OCI-M1 (cell line): ENCODE results near the gene TECPR1.

Source experiments
- DNase-seq: peaks from one replicate; lab custom pipeline; 2025; lab: John Stamatoyannopoulos, UW

Gene TECPR1

DNA sequence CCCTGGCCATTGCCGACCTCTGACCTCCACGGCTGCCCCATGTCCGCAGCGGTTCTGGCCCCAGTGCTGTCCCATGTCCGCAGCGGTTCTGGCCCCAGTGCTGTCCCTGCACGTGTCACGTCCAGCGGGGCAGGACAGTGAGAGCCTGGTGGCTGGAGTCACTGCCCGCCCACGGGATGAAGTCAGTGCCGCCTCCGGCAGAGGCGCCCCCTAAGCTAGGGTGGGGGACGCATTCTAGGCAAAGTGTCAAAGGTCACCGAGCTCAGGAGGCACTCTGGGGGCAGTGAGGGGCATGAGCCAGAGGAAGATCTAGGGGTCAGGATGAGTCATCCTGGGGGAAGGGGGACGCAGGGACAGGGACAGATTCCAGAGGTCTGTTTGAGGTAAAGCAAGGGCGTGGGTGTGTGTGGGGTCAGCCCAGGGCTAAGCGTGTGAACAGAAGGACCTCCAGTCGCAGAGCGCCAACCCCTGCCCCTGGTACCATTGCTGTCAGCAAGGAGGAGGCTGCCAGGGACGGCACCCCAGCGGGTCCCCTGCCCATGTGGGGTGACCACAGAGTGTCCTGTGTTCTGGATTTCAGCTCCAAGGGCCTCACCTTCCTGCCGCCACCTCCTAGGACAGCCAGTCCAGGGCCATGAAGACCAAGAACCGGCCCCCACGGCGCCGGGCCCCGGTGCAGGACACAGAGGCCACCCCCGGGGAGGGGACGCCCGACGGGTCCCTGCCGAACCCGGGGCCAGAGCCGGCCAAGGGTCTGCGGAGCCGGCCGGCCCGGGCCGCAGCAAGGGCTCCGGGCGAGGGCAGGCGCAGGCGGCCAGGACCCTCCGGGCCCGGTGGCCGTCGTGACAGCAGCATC is 40.1 kb downstream of the TECPR1 start:
- no peak for DNase-seq

DNA sequence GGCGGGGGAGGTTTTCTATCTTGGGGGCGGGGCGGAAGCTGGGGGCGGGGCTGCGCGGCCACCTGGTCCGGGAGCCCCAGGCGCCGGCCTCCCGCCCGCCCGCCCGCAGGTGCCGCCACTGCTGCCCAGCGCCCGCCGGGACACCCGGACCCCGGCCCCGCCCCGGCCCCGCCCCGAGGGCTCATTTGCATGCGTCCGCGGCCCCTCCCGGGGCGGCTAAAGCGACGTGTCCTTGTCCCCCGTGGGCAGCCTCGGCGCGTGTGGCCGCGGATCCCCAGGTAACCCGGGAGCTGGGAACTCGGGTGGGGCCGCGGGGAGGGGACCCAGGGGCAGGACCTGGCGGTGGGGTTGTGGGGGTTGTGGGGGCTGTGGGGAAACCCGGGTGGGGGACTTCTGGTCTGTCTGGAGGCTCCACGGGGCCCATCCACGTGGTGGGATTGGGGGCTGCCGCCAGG is 40.8 kb downstream of the TECPR1 start, which contains the start of gene BHLHA15:
TSS of gene BHLHA15 (plus strand) at position 219 of the 455 bp plus-strand sequence. CDS start 871 bp downstream, outside the sequence.
- no peak for DNase-seq

DNA sequence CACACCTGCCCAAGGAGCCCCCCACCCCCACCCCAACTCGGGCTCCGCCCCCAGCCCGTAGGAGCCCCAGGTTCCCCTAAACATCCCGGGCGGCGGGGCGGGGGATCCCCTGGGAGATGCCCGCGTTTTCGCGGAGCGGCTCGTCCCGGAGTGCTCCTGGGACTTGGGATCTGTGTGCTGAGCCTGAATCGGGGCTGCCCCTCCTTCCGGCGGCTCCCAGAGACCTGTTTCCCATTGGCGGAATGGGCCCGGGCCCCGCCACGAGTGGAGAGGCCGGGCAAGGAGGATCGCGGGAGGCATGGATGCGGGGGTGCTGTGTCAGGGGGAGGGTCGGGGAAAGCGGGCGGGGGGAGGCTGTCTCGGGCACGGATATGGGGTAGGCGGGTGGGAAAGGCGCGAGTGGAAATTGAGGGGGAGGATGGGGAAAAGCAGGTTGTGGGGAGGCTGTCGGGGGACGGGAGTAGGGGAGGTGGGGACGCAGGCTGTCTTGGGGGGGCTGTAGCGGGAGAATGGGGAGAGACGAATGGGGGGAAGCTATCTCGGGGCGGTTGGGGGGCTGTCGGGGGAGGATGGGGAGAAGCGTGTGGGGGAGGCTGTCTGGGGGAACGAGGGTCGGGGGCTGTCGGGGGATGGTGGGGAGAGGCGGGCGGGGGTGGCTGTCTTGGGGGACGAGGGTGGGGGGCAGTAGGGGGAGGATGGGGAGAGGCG is 41.4 kb downstream of the TECPR1 start:
- no peak for DNase-seq

DNA sequence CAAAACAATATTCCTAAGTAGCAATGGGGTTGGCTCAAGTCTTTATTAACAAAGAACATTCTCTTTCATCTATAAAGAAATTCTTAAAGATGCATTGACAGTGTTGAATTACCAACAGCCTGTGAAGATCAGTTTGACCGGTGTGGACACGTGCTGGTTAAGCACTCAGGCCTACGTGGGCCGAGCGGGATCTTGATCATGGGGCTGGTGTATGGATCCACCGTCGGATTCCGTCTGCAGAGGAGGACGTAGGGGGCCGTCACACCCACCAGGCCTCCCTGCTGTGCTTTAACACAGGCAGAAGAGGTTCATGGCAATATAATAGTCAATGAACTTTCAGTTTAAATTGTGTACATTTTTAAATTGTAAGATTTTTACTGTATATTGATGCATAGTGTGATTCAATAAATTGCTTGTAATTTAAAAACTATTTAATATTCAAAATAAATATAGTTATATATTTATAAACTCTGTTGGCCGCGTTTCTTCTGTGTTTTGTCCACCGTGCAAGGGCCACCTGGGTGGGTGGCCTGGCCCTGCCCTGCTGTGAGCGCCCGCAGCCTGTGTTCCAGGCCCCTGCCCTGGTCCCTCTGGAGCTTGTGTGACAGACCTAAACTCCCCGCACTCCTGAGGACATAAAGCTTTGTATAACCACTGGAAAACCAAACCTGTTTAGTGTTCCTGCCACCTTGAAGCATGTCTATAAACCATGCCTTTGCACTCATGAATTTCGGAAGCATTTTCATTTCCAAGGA is 42.7 kb downstream of the TECPR1 start:
- no peak for DNase-seq

DNA sequence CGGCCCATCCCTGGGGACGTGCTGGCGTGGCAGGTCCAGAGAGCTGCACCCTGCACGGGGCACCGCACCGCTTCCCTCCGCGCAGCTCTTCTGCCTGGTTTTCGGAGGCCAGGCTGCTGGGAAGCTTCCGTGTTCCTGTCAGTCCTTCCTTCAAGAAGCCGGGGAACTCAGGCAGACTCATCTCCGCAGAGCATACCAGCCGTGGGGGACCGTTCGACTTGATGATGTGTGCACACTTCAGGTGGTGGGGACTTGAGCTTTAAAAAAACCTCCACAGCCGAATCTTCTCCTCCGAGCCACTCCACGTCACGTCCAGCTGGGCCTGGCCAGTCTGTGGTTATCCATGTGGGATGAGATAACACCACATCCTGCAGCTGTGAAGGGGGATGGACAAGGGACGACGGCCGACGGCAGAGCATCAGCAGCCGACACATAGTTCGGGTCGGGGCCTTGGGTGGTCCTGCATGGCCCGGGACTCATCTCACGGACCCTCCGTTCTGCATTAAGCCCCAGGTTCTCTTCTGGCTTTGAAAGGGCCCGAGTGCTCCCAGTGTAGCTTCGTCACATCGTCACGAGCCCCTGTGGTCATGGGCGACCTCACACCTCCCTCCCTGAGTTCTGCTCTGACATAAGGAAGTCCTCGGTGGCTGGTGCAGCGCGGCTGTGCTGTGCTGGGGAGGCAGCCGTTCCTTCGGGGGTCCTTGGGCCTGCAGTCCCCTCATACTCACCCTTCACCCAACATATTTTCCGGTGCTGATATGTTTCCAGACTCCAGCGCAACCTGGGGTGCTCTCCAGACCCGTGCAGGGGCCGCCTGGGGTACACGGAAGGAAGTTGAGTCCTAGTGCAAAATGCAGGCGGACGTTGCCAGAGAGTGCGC is 45.3 kb downstream of the TECPR1 start:
- no peak for DNase-seq

DNA sequence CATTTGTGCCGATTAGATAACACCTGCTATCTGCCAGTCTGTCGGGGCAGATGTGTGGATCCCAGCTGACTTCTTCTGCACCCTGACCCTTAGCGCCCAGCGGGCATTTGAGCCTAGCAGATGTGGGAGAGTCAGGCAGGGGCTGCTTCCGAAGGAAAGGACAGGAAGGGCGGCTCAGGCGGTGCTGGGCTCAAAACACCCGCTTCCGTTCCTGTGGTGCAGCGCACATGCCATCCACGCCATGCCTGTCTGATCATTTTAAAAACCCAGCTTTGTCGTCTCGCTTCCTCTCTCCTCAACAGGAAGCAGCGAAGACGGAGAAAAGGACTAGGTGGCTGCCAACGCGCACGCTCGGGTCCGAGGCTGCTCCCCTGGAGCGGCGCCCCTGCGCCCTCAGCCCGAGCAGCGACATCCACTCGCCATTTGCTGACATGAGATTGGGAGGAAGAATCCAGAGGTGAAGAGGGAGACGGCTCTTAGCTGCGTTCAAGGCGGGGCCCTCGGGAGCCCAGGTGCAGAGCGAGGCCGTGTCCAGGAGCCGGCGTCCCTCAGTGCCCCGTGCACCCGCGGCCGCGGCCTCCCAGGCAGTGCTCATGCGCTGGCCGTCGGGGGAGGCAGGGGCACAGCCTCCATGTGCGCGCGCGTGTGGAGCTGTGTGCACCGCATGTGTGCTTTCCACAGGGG is 46.7 kb downstream of the TECPR1 start:
- no peak for DNase-seq

DNA sequence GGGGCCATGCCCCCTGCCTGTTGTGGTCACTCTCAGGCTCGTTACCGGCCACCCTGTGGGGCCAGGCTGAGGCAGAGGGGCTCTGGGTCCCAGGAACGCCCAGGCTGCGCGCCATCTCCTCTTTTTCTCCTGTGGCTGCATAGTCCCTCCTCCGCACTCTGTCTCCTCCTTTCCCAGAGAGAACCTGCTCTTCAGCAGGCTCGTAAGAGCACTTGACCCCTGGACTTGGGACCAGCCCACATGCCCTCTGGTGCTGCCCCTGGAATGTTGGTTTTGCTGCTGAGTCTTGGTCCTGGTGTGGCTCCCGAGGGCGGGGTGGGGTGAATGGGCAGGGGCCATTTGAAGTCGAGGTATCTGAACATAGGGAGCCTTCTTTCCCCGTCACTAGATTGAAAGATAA is 47.4 kb downstream of the TECPR1 start:
- DNase-seq: no peak

DNA sequence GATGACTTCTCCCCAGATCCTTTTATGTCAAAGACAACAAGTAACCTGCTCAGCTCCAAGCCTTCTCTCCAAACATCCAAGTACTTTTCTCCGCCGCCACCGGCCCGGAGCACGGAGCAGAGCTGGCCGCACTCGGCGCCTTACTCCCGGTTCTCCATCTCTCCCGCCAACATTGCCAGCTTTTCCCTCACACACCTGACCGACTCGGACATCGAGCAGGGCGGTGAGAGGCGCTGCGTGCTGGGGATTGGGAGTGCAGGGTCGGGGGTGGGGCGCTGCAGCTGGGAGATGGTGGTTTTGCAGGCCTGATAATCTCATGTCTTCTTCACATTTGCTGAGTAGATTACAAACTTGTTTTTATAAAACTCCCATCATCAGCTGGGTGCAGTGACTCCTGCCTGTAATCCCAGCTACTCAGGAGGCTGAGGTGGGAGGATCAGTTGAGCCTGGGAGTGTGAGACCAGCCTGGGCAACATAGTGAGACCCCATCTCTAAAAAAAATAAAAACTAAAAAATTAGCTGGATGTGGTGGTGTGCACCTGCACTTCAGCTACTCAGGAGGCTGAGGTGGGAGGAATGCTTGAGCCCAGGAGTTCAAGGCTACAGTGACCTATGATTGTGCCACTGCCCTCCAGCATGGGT is 47.9 kb downstream of the TECPR1 start:
- no peak for DNase-seq

DNA sequence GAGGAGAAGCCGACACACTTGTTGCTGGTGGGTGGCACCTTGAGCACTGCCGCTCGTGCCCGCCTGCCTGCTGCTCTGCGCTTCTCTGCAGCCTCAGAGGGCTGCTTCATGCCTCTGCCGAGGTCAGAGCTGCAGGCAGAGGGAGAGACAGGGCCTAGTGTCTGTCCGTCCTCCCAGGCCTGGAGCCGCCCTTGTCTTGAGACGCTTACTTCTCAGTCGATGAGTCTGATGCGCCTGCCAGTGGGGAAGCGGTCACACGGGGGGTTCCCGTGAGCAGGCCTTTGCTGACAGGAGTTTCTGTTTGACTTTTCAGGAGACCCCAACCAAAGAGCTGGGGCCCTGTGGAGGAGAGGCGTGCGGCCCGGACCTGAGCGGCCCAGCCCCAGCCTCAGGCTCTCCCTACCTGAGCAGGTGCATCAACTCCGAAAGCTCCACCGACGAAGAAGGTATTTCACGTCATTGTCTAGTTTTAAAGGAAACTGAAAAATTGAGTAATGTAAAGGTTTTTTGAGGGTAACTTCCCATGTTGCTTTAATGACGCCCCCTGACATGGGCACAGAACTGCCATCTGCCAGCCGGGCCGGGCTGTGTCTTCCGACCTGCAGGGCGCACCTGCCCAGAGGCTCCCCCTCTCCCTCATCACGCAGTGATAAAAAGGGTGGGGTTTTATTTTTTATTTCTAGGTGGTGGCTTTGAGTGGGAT is 48.6 kb downstream of the TECPR1 start:
- no peak for DNase-seq

DNA sequence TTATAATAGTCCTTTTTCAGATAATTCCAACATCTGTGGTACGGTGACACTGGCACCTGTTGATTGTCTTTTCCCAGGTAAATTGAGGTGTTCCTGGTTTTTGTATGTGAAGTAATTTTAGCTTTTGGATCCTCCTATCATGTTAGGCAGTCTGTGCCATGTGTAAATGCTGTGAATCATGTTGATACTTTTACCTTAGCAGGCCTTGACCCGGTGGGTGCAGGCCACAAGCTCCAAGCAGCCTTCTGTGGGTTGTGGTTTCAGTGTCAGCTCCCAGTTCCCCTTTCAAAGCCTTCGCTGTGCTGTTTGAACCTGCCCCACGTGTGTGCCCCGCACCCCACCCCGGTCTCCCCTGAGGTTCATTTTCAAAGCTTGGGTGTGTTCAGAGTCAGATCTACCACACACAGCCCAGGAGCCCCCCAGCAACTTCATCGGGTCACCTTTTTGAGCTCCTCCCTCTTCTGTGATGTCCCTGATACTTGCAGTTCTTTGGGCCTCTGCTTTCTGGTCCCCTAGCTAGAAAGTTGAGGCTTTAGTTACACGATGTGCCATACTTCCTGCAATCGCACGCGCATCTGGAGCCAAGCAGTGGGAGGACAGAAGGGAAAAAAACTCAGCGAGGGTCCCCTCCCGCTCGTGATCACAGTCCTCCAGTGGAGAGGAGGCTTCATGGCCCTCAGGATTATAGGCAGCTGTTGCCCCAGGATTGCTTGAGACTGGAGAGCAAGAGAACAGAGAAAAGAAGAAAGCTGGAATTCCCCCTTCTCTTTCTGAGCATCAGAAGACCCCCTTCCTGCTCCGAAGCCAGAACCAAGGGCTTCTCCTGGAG is 49.5 kb downstream of the TECPR1 start:
- peak; percentile 93 for DNase-seq

DNA sequence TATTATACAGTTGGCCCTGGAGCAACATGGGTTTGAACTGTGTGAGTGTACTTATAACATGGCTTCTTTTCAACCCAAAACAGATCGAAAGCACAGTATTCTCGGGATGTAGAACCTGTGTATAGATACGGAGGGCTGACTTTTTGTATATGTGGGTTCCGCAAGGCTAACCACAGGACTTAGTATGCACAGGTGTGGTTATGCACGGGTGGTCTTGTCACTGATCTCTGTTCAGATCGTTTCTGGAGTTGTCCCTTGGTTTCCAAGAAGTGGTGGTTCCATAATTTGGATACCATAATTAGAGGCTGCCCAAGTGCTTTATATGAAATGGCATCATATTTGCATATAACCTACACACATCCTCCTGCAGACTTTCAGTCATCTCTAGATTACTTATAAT is 51.7 kb downstream of the TECPR1 start:
- no peak for DNase-seq

DNA sequence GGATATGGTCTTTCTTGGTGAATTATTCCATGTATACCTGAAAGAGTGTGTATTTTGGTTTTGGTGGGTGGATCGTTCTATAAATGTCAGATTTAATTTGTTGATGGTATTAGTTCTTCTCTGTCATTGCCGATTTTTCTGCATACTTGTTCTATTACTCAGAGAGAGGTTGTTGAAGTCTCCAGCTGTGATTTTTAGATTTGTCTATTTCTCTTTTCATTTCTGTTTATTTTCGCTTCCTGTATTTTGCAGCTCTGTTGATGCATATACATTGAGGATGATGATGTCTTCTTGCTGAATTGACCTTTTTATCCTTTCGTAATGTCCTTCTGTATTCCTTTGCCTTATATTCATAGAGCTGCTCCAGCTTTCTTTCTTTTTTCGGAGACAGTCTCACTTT is 52.9 kb downstream of the TECPR1 start:
- no peak for DNase-seq

DNA sequence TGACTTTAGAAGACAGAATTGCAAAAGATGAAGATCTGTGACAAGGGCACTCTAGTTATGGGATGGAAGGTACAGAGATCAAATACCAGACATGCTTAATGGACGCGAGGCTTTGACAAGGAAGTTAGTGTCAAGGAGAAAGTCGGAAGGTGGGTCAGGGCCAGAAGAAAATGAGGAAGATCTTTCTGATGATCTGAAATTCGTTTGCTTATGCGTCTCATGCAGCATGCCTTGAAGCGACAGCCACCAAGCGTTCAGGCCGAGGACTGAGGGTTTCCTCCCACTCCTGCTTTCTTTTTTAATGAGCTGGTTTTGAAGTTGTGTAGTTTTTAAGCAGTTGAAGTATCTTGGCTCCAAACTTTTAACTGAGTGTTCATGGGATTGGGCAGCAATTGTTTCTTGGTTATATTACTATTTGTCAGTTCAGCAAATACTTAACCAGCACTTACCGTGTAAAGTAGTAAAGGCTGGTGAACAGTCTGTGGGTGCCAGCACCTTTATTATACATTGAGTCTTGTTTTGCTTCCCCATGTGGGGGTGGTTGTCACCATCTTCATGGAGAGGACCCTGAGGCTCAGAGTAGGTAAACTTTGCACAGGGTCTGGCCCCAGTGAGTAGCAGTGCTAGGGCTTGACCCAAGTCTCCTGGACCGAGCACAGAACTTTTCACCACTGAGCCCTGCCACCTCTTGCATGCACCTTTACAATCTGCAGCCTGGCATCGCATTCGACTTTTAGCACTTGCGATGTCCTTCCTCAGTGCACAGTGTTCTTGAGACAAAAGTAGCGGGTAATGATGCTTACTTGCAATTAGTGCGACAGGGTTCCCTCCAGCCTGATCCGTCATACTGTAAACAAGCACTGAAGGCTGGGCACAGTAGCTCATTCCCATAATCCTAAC is 55.1 kb downstream of the TECPR1 start:
- no peak for DNase-seq

DNA sequence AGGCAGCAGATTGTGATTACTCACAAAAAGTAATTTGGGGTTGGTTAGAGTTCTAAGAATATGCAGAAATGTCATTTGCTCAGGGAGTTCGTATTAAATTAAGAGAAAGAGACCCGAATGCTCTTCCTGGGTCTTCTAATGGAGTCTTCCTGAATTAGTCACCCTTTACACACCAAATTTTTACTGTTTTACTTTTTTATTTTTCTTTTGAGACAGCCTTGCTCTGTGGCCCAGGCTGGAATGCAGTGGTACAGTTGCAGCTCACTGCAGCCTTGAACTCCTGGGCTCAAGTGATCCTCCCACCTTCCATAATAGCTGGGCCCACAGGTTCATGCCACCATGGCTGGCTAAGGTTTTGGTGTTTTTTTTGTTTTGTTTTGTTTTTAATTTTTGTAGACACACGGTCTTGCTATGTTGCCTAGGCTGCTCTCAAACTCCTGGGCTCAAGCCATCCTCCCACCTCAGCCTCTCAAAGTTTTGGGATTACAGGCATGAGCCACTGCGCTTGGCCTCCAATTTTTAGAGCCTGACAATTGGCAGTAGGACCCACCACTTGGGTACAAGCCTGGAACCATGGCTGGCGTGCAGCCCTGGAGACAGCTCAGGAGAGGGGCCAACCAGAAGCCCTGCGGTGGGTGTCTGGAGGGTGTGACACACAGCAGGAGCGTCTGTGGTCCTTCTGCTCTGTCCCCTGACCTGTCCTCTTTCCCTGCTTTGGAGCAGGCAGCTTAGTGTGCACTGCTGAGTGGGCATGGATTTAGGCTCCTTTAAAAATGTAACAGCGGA is 57.2 kb downstream of the TECPR1 start:
- no peak for DNase-seq

DNA sequence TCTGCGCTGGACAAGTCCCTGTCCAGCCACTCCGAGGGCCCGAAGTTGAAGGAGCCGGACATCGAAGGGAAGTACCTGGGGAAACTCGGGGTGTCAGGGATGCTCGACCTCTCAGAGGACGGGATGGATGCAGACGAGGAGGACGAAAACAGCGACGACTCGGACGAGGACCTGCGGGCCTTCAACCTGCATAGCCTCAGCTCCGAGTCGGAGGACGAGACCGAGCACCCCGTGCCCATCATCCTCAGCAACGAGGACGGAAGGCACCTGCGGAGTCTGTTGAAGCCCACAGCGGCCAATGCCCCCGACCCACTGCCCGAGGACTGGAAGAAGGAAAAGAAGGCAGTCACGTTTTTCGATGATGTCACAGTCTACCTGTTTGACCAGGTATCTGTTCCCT is 57.8 kb downstream of the TECPR1 start:
- no peak for DNase-seq

DNA sequence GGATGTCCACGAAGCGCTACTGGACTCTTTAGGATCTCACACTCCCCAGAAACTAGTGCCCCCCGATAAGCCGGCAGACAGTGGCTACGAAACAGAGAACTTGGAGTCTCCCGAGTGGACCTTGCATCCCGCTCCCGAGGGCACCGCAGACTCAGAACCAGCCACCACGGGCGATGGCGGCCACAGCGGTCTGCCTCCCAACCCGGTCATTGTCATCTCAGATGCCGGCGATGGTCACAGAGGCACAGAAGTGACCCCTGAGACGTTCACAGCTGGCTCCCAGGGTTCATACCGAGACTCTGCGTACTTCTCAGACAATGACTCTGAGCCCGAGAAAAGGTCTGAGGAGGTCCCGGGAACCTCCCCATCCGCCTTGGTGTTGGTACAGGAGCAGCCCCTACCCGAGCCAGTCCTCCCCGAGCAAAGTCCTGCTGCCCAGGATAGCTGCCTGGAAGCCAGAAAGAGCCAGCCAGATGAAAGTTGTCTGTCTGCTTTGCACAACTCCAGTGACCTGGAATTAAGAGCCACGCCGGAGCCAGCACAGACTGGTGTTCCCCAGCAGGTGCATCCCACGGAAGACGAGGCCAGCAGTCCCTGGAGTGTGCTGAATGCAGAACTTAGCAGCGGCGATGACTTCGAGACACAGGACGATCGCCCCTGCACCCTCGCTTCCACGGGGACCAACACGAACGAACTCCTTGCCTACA is 58.4 kb downstream of the TECPR1 start:
- DNase-seq: no peak
